ENCODE measurements around the gene PLCG2. TPM values are rescaled to one million over a fixed set of nuclear protein-coding genes. Genes with fewer than 3 reads are reported as not detected.
A peak's percentile ranks its signal among the peaks of the same experiment; 100 is the strongest.

PLCG2 gene
- total and polyA plus RNA-seq, 2 experiments from 2014 or later: 0.39 TPM; not detected in 1

DNA sequence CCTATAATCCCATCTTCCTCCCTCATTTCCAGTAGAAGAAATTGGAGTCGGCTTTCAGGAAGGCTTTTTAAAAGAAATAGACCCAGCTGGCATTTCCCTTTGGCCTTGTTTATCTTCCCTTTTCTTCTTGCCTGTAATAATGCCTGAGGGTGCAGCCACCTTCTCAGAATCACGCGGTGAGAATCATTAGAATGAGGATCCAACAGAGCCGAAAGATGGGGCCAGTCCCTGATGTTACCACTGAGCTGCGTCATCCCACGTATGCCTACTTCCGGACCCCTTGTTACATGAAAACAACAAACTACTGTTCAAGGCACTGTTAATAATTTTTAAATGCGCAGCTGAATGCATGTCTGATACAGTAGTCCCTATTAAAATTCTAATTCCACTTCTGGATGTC is 208.0 kb downstream of the PLCG2 start:
- 69 to 72% methylated on average over 8 of the region's 8 CpGs for WGBS, 2 experiments (ENCODE audit: low coverage in 1 of 2, low lambda C conversion rate in 2 of 2, missing lambda C conversion rate in 2 of 2)
- in situ Hi-C loops (cut with MboI): no loop called here
- no peak for TF ChIP-seq EZH2 (IDR thresholded peaks at IDR 0.05; ENCODE audit: insufficient read depth, poor library complexity, severe bottlenecking)
- no peak for TF ChIP-seq EZH2phosphoT487 (IDR thresholded peaks at IDR 0.05; ENCODE audit: insufficient read depth, low read depth)

DNA sequence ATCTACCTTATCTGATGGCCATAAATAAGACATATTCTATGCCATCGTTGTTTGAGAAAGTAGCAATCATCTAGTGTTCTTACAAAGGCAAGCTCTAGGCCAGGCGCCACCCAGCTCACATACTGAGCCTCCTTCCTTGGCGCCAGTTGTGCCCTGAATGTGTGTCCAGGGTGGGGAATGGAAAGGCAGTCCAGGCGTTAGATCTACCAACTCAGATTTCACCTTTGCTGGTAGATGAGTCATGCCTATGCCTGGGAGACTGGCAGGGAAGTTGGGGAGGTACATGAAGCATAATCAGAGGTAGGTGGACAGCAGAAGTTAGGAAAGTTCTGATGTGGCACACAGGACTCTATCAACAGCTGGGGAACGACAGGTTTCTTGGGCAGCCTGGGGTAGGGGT is 208.6 kb downstream of the PLCG2 start:
- Histone ChIP-seq H3K9me2 (ENCODE audit: insufficient read depth) (no peaks in the 10 kb centered on the region), H3K27ac (no peak overlapping the region), H4K20me1 (ENCODE audit: insufficient read depth) (no peaks in the 10 kb centered on the region), H3K27me3 (replicated peaks; ENCODE audit: insufficient read depth) (0 out of 2 replicates have a peak, but pooled peaks cover 4% of the 10 kb centered on the region), H3K4me2 (ENCODE audit: unreplicated experiment) (no peak overlapping the region), H3K4me1 (ENCODE audit: insufficient read depth) (no peaks in the 10 kb centered on the region), H3K4me3 (no peak overlapping the region), H3K9me3 (ENCODE audit: low read depth) (no peaks in the 10 kb centered on the region), H3F3A (ENCODE audit: insufficient read depth) (no peaks in the 10 kb centered on the region), H3K36me3 (ENCODE audit: low read depth) (no peaks in the 10 kb centered on the region), H3K9ac (no peak overlapping the region), H3K79me2 (ENCODE audit: insufficient read depth) (no peaks in the 10 kb centered on the region), H2AFZ (no peak overlapping the region)
- TF ChIP-seq EZH2 (IDR thresholded peaks at IDR 0.05; ENCODE audit: insufficient read depth, poor library complexity, severe bottlenecking): no peak
- no peak for TF ChIP-seq EZH2phosphoT487 (IDR thresholded peaks at IDR 0.05; ENCODE audit: insufficient read depth, low read depth)
- 57 to 69% methylated on average over 5 of the region's 5 CpGs for WGBS, 2 experiments (ENCODE audit: low coverage in 1 of 2, low lambda C conversion rate in 2 of 2, missing lambda C conversion rate in 2 of 2)
- in situ Hi-C loops (cut with MboI): no loop called here
- DNase-seq: no peak

More for the DNA sequence above, 208.0 kb downstream of the PLCG2 start:
- Histone ChIP-seq H2AFZ (no peak overlapping the region), H3K27ac (no peak overlapping the region), H3K4me1 (ENCODE audit: insufficient read depth) (no peaks in the 10 kb centered on the region), H3F3A (ENCODE audit: insufficient read depth) (no peaks in the 10 kb centered on the region), H4K20me1 (ENCODE audit: insufficient read depth) (no peaks in the 10 kb centered on the region), H3K36me3 (ENCODE audit: low read depth) (no peaks in the 10 kb centered on the region), H3K9me3 (ENCODE audit: low read depth) (no peaks in the 10 kb centered on the region), H3K27me3 (replicated peaks; ENCODE audit: insufficient read depth) (0 out of 2 replicates have a peak, but pooled peaks cover 4% of the 10 kb centered on the region), H3K4me2 (ENCODE audit: unreplicated experiment) (no peak overlapping the region), H3K4me3 (no peak overlapping the region), H3K9ac (no peak overlapping the region), H3K79me2 (ENCODE audit: insufficient read depth) (no peaks in the 10 kb centered on the region), H3K9me2 (ENCODE audit: insufficient read depth) (no peaks in the 10 kb centered on the region)
- DNase-seq: no peak

DNA sequence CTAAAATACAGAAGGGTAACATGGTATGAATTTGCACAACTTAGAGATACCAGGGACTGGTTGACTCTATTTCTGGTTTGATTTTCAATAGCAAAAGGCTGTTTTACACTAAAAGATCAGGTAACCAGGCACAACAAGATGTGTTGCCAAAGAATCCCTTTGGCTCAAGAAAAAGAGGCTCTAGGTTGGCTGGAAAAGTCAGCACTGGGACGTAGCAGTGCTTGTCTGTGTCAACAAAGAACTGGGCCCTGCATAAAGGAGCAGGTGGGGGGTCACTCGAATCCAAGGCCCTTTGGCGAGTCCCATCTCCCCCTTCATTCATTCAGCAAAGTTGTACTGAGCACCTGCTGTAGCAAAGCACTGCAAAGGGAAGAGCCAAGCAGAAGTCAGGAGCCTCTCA is 213.8 kb downstream of the PLCG2 start:
- Histone ChIP-seq H3K36me3 (ENCODE audit: low read depth) (no peaks in the 10 kb centered on the region), H4K20me1 (ENCODE audit: insufficient read depth) (no peaks in the 10 kb centered on the region), H3K4me3 (no peak overlapping the region), H3K79me2 (ENCODE audit: insufficient read depth) (no peaks in the 10 kb centered on the region), H3K9me3 (ENCODE audit: low read depth) (no peaks in the 10 kb centered on the region), H3F3A (ENCODE audit: insufficient read depth) (peaks cover 14% of the 10 kb centered on the region), H3K4me1 (ENCODE audit: insufficient read depth) (peaks cover 13% of the 10 kb centered on the region), H3K9ac (no peak overlapping the region), H3K9me2 (ENCODE audit: insufficient read depth) (no peaks in the 10 kb centered on the region), H3K27ac (no peak overlapping the region), H3K27me3 (replicated peaks; ENCODE audit: insufficient read depth) (no peaks in the 10 kb centered on the region), H3K4me2 (ENCODE audit: unreplicated experiment) (no peak overlapping the region), H2AFZ (no peak overlapping the region)
- no peak for TF ChIP-seq EZH2 (IDR thresholded peaks at IDR 0.05; ENCODE audit: insufficient read depth, poor library complexity, severe bottlenecking)
- TF ChIP-seq EZH2phosphoT487 (IDR thresholded peaks at IDR 0.05; ENCODE audit: insufficient read depth, low read depth): no peak
- WGBS, 2 experiments (ENCODE audit: low coverage in 1 of 2, low lambda C conversion rate in 2 of 2, missing lambda C conversion rate in 2 of 2): 59 to 61% methylated on average over 3 of the region's 3 CpGs
- in situ Hi-C loops (cut with MboI): no loop called here
- no peak for DNase-seq

DNA sequence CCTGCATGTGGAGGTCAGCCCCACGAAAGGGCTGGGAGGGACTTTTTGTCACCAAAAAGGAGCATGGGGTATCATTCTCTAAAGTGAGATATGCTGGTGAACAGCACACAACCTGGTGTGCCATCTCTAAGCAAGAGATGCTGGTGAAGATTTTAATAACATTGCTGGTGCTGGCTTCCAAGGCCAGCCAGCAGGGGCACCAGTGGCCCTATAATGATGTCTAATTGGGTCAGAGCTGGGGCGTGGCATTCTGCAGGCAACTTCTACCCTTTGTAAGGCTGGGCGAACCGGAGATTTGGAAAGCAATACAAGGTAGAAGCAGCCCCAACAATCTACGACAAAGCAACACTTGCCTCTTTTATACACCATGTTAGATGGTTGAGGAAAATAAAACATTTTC is 215.4 kb downstream of the PLCG2 start:
- WGBS, 2 experiments (ENCODE audit: low coverage in 1 of 2, low lambda C conversion rate in 2 of 2, missing lambda C conversion rate in 2 of 2): 77 to 82% methylated on average over 5 of the region's 5 CpGs
- peaks cover 15% of the 10 kb centered on the region for H3F3A ChIP-seq (ENCODE audit: insufficient read depth)
- no peaks in the 10 kb centered on the region for H4K20me1 ChIP-seq (ENCODE audit: insufficient read depth)
- no peak overlapping the region for H3K9ac ChIP-seq
- peak; percentile 7 for DNase-seq
- no peaks in the 10 kb centered on the region for H3K9me3 ChIP-seq (ENCODE audit: low read depth)
- no peak overlapping the region for H3K27ac ChIP-seq
- H3K27me3 ChIP-seq (replicated peaks; ENCODE audit: insufficient read depth): no peaks in the 10 kb centered on the region
- in situ Hi-C loops (cut with MboI): no loop called here
- H3K4me1 ChIP-seq (ENCODE audit: insufficient read depth): peaks cover 17% of the 10 kb centered on the region
- H3K4me2 ChIP-seq (ENCODE audit: unreplicated experiment): no peak overlapping the region
- no peak for TF ChIP-seq EZH2 (IDR thresholded peaks at IDR 0.05; ENCODE audit: insufficient read depth, poor library complexity, severe bottlenecking)
- no peak for TF ChIP-seq EZH2phosphoT487 (IDR thresholded peaks at IDR 0.05; ENCODE audit: insufficient read depth, low read depth)
- no peak overlapping the region for H3K4me3 ChIP-seq
- H2AFZ ChIP-seq: no peak overlapping the region
- no peaks in the 10 kb centered on the region for H3K79me2 ChIP-seq (ENCODE audit: insufficient read depth)
- H3K36me3 ChIP-seq (ENCODE audit: low read depth): no peaks in the 10 kb centered on the region
- H3K9me2 ChIP-seq (ENCODE audit: insufficient read depth): no peaks in the 10 kb centered on the region

DNA sequence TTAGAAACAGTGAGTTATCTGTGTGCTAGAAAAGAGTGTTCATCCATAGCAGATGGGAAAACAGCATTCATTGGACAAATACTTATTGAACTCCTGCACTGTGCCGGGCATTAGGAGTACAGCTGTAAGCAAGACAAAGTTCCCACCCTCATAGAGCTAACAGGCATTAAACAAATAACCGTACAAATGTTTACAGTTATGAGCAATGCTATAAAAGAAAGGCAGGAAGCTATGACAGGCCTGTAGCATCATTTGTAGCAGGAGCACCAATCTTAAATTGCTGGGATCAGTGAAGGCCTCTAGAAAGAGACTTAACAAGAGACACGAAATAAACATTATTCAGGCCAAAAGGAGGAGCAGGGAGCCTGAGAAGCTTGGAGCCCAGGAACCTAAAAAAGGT is 216.6 kb downstream of the PLCG2 start:
- H3K9ac ChIP-seq: no peak overlapping the region
- no peaks in the 10 kb centered on the region for H4K20me1 ChIP-seq (ENCODE audit: insufficient read depth)
- H3F3A ChIP-seq (ENCODE audit: insufficient read depth): peaks cover 15% of the 10 kb centered on the region
- DNase-seq: no peak
- H3K4me3 ChIP-seq: no peak overlapping the region
- H3K27me3 ChIP-seq (replicated peaks; ENCODE audit: insufficient read depth): no peaks in the 10 kb centered on the region
- no peaks in the 10 kb centered on the region for H3K79me2 ChIP-seq (ENCODE audit: insufficient read depth)
- WGBS, 2 experiments (ENCODE audit: low coverage in 1 of 2, low lambda C conversion rate in 2 of 2, missing lambda C conversion rate in 2 of 2): 74 to 75% methylated on average over 3 of the region's 3 CpGs
- H3K4me2 ChIP-seq (ENCODE audit: unreplicated experiment): no peak overlapping the region
- H3K27ac ChIP-seq: no peak overlapping the region
- no peak overlapping the region for H2AFZ ChIP-seq
- in situ Hi-C loops (cut with MboI): no loop called here
- no peaks in the 10 kb centered on the region for H3K9me3 ChIP-seq (ENCODE audit: low read depth)
- H3K36me3 ChIP-seq (ENCODE audit: low read depth): no peaks in the 10 kb centered on the region
- TF ChIP-seq EZH2phosphoT487 (IDR thresholded peaks at IDR 0.05; ENCODE audit: insufficient read depth, low read depth) (no peak), EZH2 (IDR thresholded peaks at IDR 0.05; ENCODE audit: insufficient read depth, poor library complexity, severe bottlenecking) (no peak)
- H3K9me2 ChIP-seq (ENCODE audit: insufficient read depth): no peaks in the 10 kb centered on the region
- H3K4me1 ChIP-seq (ENCODE audit: insufficient read depth): peaks cover 17% of the 10 kb centered on the region

All from GM23248 (cell line).